Measurements from ENCODE around the gene SPATS2L. TPM values are rescaled to one million over a fixed set of nuclear protein-coding genes. Genes with fewer than 3 reads are reported as not detected.

The SPATS2L gene
- total and polyA plus RNA-seq, 7 experiments from 2014 or later: 1.1 to 51.9 (median 2.9) TPM

- H3K4me3 Mint-ChIP-seq: no peak overlapping the region
- Histone ChIP-seq H3K27ac (ENCODE audit: low read depth, low read length) (no peak overlapping the region), H3K9me3 (ENCODE audit: control insufficient read depth in 2 of 3, low read length in 3 of 3) (no peaks in the 10 kb centered on the region), H3K4me1 (ENCODE audit: control insufficient read depth in 2 of 2, insufficient read depth in 2 of 2, low read length in 2 of 2) (no peaks in the 10 kb centered on the region), H3K4me3 (ENCODE audit: low read length) (no peak overlapping the region), H3K27me3 (ENCODE audit: control insufficient read depth in 2 of 2, insufficient read depth in 2 of 2, low read length in 2 of 2) (no peaks in the 10 kb centered on the region), H3K36me3 (ENCODE audit: control insufficient read depth in 2 of 3, insufficient read depth in 3 of 3, low read length in 3 of 3) (no peaks in the 10 kb centered on the region)
- no peak overlapping the region for H3K27ac Mint-ChIP-seq
- DNase-seq (no peak), ATAC-seq (no peak)
- peaks cover 0 to 8% (median 6%) of the 10 kb centered on the region in 5 donors for H3K27me3 Mint-ChIP-seq
- H3K9me3 Mint-ChIP-seq: no peaks in the 10 kb centered on the region
- intact Hi-C loops (cut with micrococcal nuclease): no loop called here
- ChIA-PET POLR2A (no interaction called here), CTCF (no interaction called here)
- peaks cover 0 to 5% (median 0%) of the 10 kb centered on the region in 5 donors for H3K36me3 Mint-ChIP-seq
- H3K4me1 Mint-ChIP-seq: peaks cover 0 to 38% (median 0%) of the 10 kb centered on the region in 7 donors
Measured at GRCh38 chr2:200318940-200319435, 12.5 kb downstream of the SPATS2L start.

DNA sequence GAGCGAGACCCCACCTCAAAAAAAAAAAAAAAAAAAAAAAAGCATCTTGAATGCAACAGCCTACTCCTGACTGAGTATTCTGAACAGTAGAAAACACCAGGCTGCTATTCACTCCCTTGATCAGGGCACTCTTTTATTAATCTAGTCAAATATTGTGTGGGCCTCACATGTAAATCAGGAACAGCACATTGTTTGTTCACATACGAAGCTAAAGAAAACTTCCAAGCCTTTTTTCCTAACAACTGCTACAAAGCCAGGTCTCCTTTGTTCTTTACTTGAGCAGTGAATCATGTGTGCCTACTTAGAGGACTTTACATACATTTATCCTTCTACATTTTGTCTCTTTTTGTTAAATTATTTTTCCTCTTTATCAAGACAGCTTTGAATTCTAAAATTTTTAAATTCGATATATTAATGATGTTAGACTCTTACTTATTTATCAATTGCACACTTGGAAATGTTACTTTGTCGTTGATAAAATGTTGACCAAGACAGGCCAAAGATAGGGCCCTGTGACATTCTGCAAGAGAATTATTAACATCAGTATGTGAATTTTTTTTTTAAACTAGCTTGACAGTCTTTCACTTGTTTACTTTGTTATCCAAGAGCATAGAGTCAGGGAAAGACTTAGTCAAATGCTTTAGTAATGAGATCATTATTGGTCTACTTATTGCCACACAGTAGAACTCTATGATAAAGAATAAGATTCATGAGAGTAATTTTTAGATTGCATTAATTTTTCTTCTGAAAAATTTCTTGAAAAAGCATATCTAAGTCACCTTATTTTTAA is 13.2 kb downstream of the SPATS2L start:
- CTCF ChIA-PET: interaction anchor here (0.5 kb wide), 1 partner anchor 464 kb away, joined by 3 read pairs; no protein-coding TSS in a partner anchor
- no peak for ATAC-seq
- no peak overlapping the region for H3K4me3 Mint-ChIP-seq

GRCh38 chr2:200320344-200320743 is 13.9 kb downstream of the SPATS2L start:
- POLR2A ChIA-PET: no interaction called here
- peaks cover 0 to 32% (median 0%) of the 10 kb centered on the region in 7 donors for H3K4me1 Mint-ChIP-seq
- Histone ChIP-seq H3K36me3 (ENCODE audit: control insufficient read depth in 2 of 3, insufficient read depth in 3 of 3, low read length in 3 of 3) (no peaks in the 10 kb centered on the region), H3K9me3 (ENCODE audit: control insufficient read depth in 2 of 3, low read length in 3 of 3) (no peaks in the 10 kb centered on the region), H3K27ac (ENCODE audit: low read depth, low read length) (no peak overlapping the region), H3K4me3 (ENCODE audit: low read length) (no peak overlapping the region), H3K27me3 (ENCODE audit: control insufficient read depth in 2 of 2, insufficient read depth in 2 of 2, low read length in 2 of 2) (no peaks in the 10 kb centered on the region), H3K4me1 (ENCODE audit: control insufficient read depth in 2 of 2, insufficient read depth in 2 of 2, low read length in 2 of 2) (no peaks in the 10 kb centered on the region)
- intact Hi-C loops (cut with micrococcal nuclease): no loop called here
- CTCF ChIA-PET: interaction anchor here (0.5 kb wide), 1 partner anchor 464 kb away, joined by 3 read pairs; no protein-coding TSS in a partner anchor
- ATAC-seq (no peak), DNase-seq (no peak)
- no peak overlapping the region for H3K27ac Mint-ChIP-seq
- peaks cover 0 to 4% (median 0%) of the 10 kb centered on the region in 5 donors for H3K27me3 Mint-ChIP-seq
- H3K4me3 Mint-ChIP-seq: no peak overlapping the region
- no peaks in the 10 kb centered on the region for H3K9me3 Mint-ChIP-seq
- peaks cover 0 to 4% (median 0%) of the 10 kb centered on the region in 5 donors for H3K36me3 Mint-ChIP-seq

More for the DNA sequence above, 13.2 kb downstream of the SPATS2L start:
- no peaks in the 10 kb centered on the region for H3K9me3 Mint-ChIP-seq
- no peaks in the 10 kb centered on the region for H3K4me1 ChIP-seq (ENCODE audit: control insufficient read depth in 2 of 2, insufficient read depth in 2 of 2, low read length in 2 of 2)
- no peak overlapping the region for H3K4me3 ChIP-seq (ENCODE audit: low read length)
- H3K9me3 ChIP-seq (ENCODE audit: control insufficient read depth in 2 of 3, low read length in 3 of 3): no peaks in the 10 kb centered on the region
- H3K27me3 Mint-ChIP-seq: peaks cover 0 to 4% (median 0%) of the 10 kb centered on the region in 5 donors
- intact Hi-C loops (cut with micrococcal nuclease): no loop called here
- no peaks in the 10 kb centered on the region for H3K36me3 ChIP-seq (ENCODE audit: control insufficient read depth in 2 of 3, insufficient read depth in 3 of 3, low read length in 3 of 3)
- POLR2A ChIA-PET: no interaction called here
- H3K27ac Mint-ChIP-seq: no peak overlapping the region
- H3K36me3 Mint-ChIP-seq: peaks cover 0 to 4% (median 0%) of the 10 kb centered on the region in 5 donors
- H3K27ac ChIP-seq (ENCODE audit: low read depth, low read length): no peak overlapping the region
- peaks cover 0 to 35% (median 0%) of the 10 kb centered on the region in 7 donors for H3K4me1 Mint-ChIP-seq
- DNase-seq: no peak
- no peaks in the 10 kb centered on the region for H3K27me3 ChIP-seq (ENCODE audit: control insufficient read depth in 2 of 2, insufficient read depth in 2 of 2, low read length in 2 of 2)

DNA sequence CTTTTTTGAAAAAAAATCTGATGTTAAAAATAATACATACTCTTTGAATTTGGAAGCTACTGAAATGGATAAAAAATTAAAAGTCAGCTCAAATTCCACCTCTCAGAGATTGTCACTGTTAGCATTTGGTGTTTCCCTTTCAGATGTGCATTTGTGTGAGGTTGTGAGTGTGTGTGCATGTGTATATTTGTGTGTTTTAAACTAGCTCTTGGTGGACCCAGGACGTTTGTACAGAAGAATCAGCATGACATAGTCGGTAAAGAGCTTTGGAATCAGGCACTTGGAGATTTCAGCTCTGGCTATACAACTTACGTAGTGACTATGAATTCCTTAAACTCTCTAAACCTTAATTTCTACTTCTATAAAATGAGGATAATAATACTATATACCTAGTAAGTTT is 14.5 kb downstream of the SPATS2L start:
- Histone ChIP-seq H3K4me1 (ENCODE audit: control insufficient read depth in 2 of 2, insufficient read depth in 2 of 2, low read length in 2 of 2) (no peaks in the 10 kb centered on the region), H3K36me3 (ENCODE audit: control insufficient read depth in 2 of 3, insufficient read depth in 3 of 3, low read length in 3 of 3) (no peaks in the 10 kb centered on the region), H3K4me3 (ENCODE audit: low read length) (no peak overlapping the region), H3K27me3 (ENCODE audit: control insufficient read depth in 2 of 2, insufficient read depth in 2 of 2, low read length in 2 of 2) (no peaks in the 10 kb centered on the region), H3K27ac (ENCODE audit: low read depth, low read length) (no peak overlapping the region), H3K9me3 (ENCODE audit: control insufficient read depth in 2 of 3, low read length in 3 of 3) (no peaks in the 10 kb centered on the region)
- Mint-ChIP-seq H3K27ac (no peak overlapping the region), H3K4me3 (no peak overlapping the region), H3K9me3 (no peaks in the 10 kb centered on the region), H3K27me3 (peaks cover 0 to 4% (median 0%) of the 10 kb centered on the region in 5 donors), H3K36me3 (peaks cover 0 to 4% (median 0%) of the 10 kb centered on the region in 5 donors), H3K4me1 (peaks cover 0 to 25% (median 0%) of the 10 kb centered on the region in 7 donors)
- ChIA-PET POLR2A (no interaction called here), CTCF (no interaction called here)
- intact Hi-C loops (cut with micrococcal nuclease): no loop called here
- no peak for ATAC-seq
- DNase-seq: no peak

DNA sequence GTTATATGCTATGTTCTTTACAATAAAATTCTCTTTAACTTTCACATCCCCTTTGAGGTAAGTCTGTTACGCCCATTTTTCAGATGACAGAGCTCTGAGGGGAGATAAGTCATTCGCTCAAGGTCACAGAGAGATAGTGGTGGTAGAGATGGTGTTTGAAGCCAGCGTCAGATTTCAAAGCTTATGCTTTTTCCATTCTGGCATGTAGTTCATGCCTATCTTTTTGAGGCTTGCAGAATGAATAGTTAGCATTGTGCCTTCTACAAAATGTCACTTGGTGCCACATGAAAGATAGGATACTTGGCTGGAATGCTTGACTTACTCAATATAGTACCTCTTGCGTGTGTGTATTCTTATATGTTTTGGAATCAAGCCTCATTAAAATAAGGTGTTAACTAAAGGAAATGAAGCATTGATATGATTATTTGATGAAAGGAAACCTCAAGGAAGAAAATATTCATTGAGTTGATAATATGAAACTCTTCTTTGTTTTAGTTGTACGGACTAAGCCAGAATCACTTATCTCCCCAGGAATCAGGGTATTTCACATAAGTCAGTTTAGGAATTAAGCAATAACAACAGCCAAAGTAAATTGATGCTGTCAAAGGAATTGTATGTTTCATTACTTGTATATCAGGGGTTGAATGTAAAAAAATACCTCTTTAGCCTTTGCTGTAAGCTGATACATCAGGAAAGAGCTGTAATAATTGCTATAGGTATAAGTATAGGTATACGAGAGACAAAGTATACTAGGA is 15.5 kb downstream of the SPATS2L start:
- no peaks in the 10 kb centered on the region for H3K4me1 ChIP-seq (ENCODE audit: control insufficient read depth in 2 of 2, insufficient read depth in 2 of 2, low read length in 2 of 2)
- peaks cover 0 to 4% (median 0%) of the 10 kb centered on the region in 5 donors for H3K36me3 Mint-ChIP-seq
- no peaks in the 10 kb centered on the region for H3K27me3 ChIP-seq (ENCODE audit: control insufficient read depth in 2 of 2, insufficient read depth in 2 of 2, low read length in 2 of 2)
- H3K27ac ChIP-seq (ENCODE audit: low read depth, low read length): no peak overlapping the region
- no peaks in the 10 kb centered on the region for H3K36me3 ChIP-seq (ENCODE audit: control insufficient read depth in 2 of 3, insufficient read depth in 3 of 3, low read length in 3 of 3)
- ATAC-seq (no peak), DNase-seq (no peak)
- no peak overlapping the region for H3K4me3 ChIP-seq (ENCODE audit: low read length)
- H3K4me3 Mint-ChIP-seq: no peak overlapping the region
- H3K9me3 ChIP-seq (ENCODE audit: control insufficient read depth in 2 of 3, low read length in 3 of 3): no peaks in the 10 kb centered on the region
- H3K9me3 Mint-ChIP-seq: no peaks in the 10 kb centered on the region
- peaks cover 0 to 4% (median 0%) of the 10 kb centered on the region in 5 donors for H3K27me3 Mint-ChIP-seq
- intact Hi-C loops (cut with micrococcal nuclease): no loop called here
- ChIA-PET CTCF (no interaction called here), POLR2A (no interaction called here)
- peaks cover 0 to 16% (median 0%) of the 10 kb centered on the region in 7 donors for H3K4me1 Mint-ChIP-seq
- H3K27ac Mint-ChIP-seq: no peak overlapping the region

- Mint-ChIP-seq H3K4me3 (no peak overlapping the region), H3K27ac (no peak overlapping the region), H3K27me3 (peaks cover 0 to 4% (median 0%) of the 10 kb centered on the region in 5 donors), H3K9me3 (no peaks in the 10 kb centered on the region), H3K4me1 (peaks cover 0 to 11% (median 0%) of the 10 kb centered on the region in 7 donors), H3K36me3 (peaks cover 0 to 4% (median 0%) of the 10 kb centered on the region in 5 donors)
- Histone ChIP-seq H3K27ac (ENCODE audit: low read depth, low read length) (no peak overlapping the region), H3K36me3 (ENCODE audit: control insufficient read depth in 2 of 3, insufficient read depth in 3 of 3, low read length in 3 of 3) (no peaks in the 10 kb centered on the region), H3K4me1 (ENCODE audit: control insufficient read depth in 2 of 2, insufficient read depth in 2 of 2, low read length in 2 of 2) (no peaks in the 10 kb centered on the region), H3K9me3 (ENCODE audit: control insufficient read depth in 2 of 3, low read length in 3 of 3) (no peaks in the 10 kb centered on the region), H3K4me3 (ENCODE audit: low read length) (no peak overlapping the region), H3K27me3 (ENCODE audit: control insufficient read depth in 2 of 2, insufficient read depth in 2 of 2, low read length in 2 of 2) (no peaks in the 10 kb centered on the region)
- POLR2A ChIA-PET: no interaction called here
- CTCF ChIA-PET: no interaction called here
- intact Hi-C loops (cut with micrococcal nuclease): no loop called here
- no peak for DNase-seq
- ATAC-seq: no peak
Measured at GRCh38 chr2:200322607-200323006, 16.1 kb downstream of the SPATS2L start.

Data from naive thymus-derived CD4-positive, alpha-beta T cell (primary cell).